ENCODE results near the gene WWOX.

GRCh38 chr16:78902321-78902720 is 802.9 kb downstream of the WWOX start:
- TF ChIP-seq CTCF (IDR thresholded peaks at IDR 0.05) (no peak), POLR2A (IDR thresholded peaks at IDR 0.05) (no peak)
